Neuronal stem cell (in vitro differentiated cells): Measurements from ENCODE around the gene ZKSCAN1.
A peak's percentile ranks its signal among the peaks of the same experiment; 100 is the strongest.

Experiments
- DNase-seq: peaks from one replicate; pipeline ENCODE4 v3.0.0-alpha.2; 2013; ENCODE audit warnings: low spot score
- H2AFZ ChIP-seq: one replicate; pipeline ENCODE4 v1.6.1; 2013; ENCODE audit warnings: mild to moderate bottlenecking, low read length, inconsistent platforms
- H2AK5ac ChIP-seq: 2 replicates; pipeline ENCODE4 v1.6.1; 2013; ENCODE audit warnings: low read depth, mild to moderate bottlenecking, inconsistent platforms, low read length, moderate library complexity, mixed read lengths
- H2BK120ac ChIP-seq: 2 replicates; pipeline ENCODE4 v1.6.1; 2013; ENCODE audit warnings: low read depth, mild to moderate bottlenecking, inconsistent platforms, low read length, moderate library complexity, mixed read lengths
- H2BK12ac ChIP-seq: one replicate; pipeline ENCODE4 v1.6.1; 2013; ENCODE audit warnings: low read length, inconsistent platforms
- H2BK15ac ChIP-seq: 2 replicates; pipeline ENCODE4 v1.6.1; 2013; ENCODE audit warnings: mild to moderate bottlenecking, low read length, inconsistent platforms, mixed read lengths
- H2BK5ac ChIP-seq: one replicate; pipeline ENCODE4 v1.6.1; 2013; ENCODE audit warnings: inconsistent platforms, mild to moderate bottlenecking, low read length, moderate library complexity
- H3K14ac ChIP-seq: one replicate; pipeline ENCODE4 v1.6.1; 2013; ENCODE audit warnings: low read length, inconsistent platforms
- H3K18ac ChIP-seq: 2 replicates; pipeline ENCODE4 v1.6.1; 2013; ENCODE audit warnings: low read length, inconsistent platforms
- H3K23ac ChIP-seq: 2 replicates; pipeline ENCODE4 v1.6.1; 2013; ENCODE audit warnings: low read depth, mild to moderate bottlenecking, mixed read lengths, low read length, inconsistent platforms; ENCODE audit not compliant: poor library complexity
- H3K27ac ChIP-seq: replicated peaks from 3 replicates; pipeline ENCODE4 v1.5.1; 2013; ENCODE audit warnings: low read length, inconsistent platforms
- H3K27me3 ChIP-seq, 3 experiments: 2 replicates each; pipeline ENCODE4 v1.6.1; 2013; ENCODE audit warnings: low read length in 3 of 3, mild to moderate bottlenecking in 2 of 3, inconsistent platforms in 1 of 3, low read depth in 1 of 3, mixed read lengths in 1 of 3, moderate library complexity in 1 of 3; ENCODE audit not compliant: control insufficient read depth in 3 of 3, insufficient read depth in 3 of 3
- H3K36me3 ChIP-seq, 2 donors: replicated peaks in 1 of 2; 2 replicates each; pipeline ENCODE4 v1.6.1; 2013; ENCODE audit warnings: low read length in 2 of 2; ENCODE audit not compliant: control insufficient read depth in 2 of 2, insufficient read depth in 2 of 2
- H3K4ac ChIP-seq: 2 replicates; pipeline ENCODE4 v1.6.1; 2013; ENCODE audit warnings: inconsistent platforms, mild to moderate bottlenecking, low read length, moderate library complexity
- H3K4me1 ChIP-seq, 2 donors: 1 replicate in 1 of 2; 2 replicates in 1 of 2; pipeline ENCODE4 v1.6.1; 2013; ENCODE audit warnings: low read length in 2 of 2, low read depth in 1 of 2; ENCODE audit not compliant: control insufficient read depth in 2 of 2, insufficient read depth in 1 of 2
- H3K4me2 ChIP-seq: one replicate; pipeline ENCODE4 v1.6.1; 2013; ENCODE audit warnings: mild to moderate bottlenecking, low read length, inconsistent platforms; ENCODE audit not compliant: insufficient read depth, poor library complexity, severe bottlenecking
- H3K4me3 ChIP-seq, 2 donors: 2 replicates each; pipeline ENCODE4 v1.5.1; 2013; ENCODE audit warnings: low read length in 2 of 2, mild to moderate bottlenecking in 2 of 2, inconsistent platforms in 1 of 2, moderate library complexity in 1 of 2
- H3K79me1 ChIP-seq: one replicate; pipeline ENCODE4 v1.6.1; 2013; ENCODE audit warnings: low read depth, mild to moderate bottlenecking, inconsistent platforms, low read length, moderate library complexity
- H3K9ac ChIP-seq: one replicate; pipeline ENCODE4 v1.6.1; 2013; ENCODE audit warnings: mild to moderate bottlenecking, low read depth, low read length, inconsistent platforms; ENCODE audit not compliant: poor library complexity
- H3K9me3 ChIP-seq, 2 donors: replicated peaks in 1 of 2; 2 replicates each; pipeline versions ENCODE3 to v1.6.1; 2013; ENCODE audit warnings: low read length in 2 of 2, mild to moderate bottlenecking in 2 of 2, inconsistent platforms in 1 of 2, low read depth in 1 of 2, mixed read lengths in 1 of 2, moderate library complexity in 1 of 2; ENCODE audit not compliant: control insufficient read depth in 2 of 2, insufficient read depth in 1 of 2
- H4K8ac ChIP-seq: one replicate; pipeline ENCODE4 v1.6.1; 2013; ENCODE audit warnings: low read depth, mild to moderate bottlenecking, inconsistent platforms, low read length, moderate library complexity
- H4K91ac ChIP-seq: one replicate; pipeline ENCODE4 v1.6.1; 2013; ENCODE audit warnings: low read length, low read depth, mild to moderate bottlenecking, inconsistent platforms; ENCODE audit not compliant: poor library complexity
- WGBS, 2 donors: extraction: QIAGEN DNeasy Blood & Tissue Kit; methylation state at CpG; one replicate each; pipeline ENCODE4 v1.1.7; 2013; ENCODE audit warnings: missing lambda C conversion rate in 2 of 2, mixed read lengths in 1 of 2; ENCODE audit not compliant: insufficient read length in 2 of 2, insufficient replicate concordance in 1 of 2; ENCODE audit errors: extremely low coverage in 2 of 2; 5-methylcytosine and 5-hydroxymethylcytosine counted together

Gene ZKSCAN1

DNA sequence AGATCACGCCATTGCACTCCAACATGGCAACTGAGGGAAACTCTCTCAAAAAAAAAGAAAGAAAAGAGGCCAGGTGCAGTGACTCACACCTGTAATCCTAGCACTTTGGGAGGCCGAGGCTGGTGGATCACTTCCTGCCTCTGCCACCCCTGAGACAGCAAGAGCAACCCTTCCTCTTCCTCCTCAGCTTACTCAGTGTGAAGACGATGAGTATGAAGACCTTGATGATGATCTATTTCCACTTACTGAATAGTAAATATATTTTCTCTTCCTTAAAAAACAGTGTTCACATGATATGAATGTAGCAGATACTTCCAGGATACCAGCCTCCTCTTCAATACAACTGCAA lies 2.1 kb upstream of the ZKSCAN1 start:
- no peak overlapping the region for H3K18ac ChIP-seq
- no peak overlapping the region for H2BK15ac ChIP-seq
- peaks cover 4 to 6% of the 10 kb centered on the region in 2 donors for H3K4me1 ChIP-seq
- H3K36me3 ChIP-seq = peaks cover 0 to 11% of the 10 kb centered on the region in 2 donors
- no peak overlapping the region for H2AFZ ChIP-seq
- WGBS, 2 donors = no CpG with 5 or more reads among the region's 3 CpGs
- DNase-seq = no peak
- no peak overlapping the region for H3K4me3 ChIP-seq
- no peak overlapping the region for H3K4ac ChIP-seq
- H2BK12ac ChIP-seq = no peak overlapping the region
- no peak overlapping the region for H2BK5ac ChIP-seq
- peaks cover 0 to 7% (median 0%) of the 10 kb centered on the region in 3 experiments for H3K27me3 ChIP-seq
- no peaks in the 10 kb centered on the region for H3K9me3 ChIP-seq
- no peak overlapping the region for H4K91ac ChIP-seq
- no peak overlapping the region for H3K23ac ChIP-seq
- H3K79me1 ChIP-seq = peaks cover 5% of the 10 kb centered on the region
- no peak overlapping the region for H3K27ac ChIP-seq
- H4K8ac ChIP-seq = no peak overlapping the region
- no peak overlapping the region for H2AK5ac ChIP-seq
- H3K9ac ChIP-seq = no peak overlapping the region
- no peak overlapping the region for H3K4me2 ChIP-seq
- H2BK120ac ChIP-seq = no peak overlapping the region
- H3K14ac ChIP-seq = no peak overlapping the region

DNA sequence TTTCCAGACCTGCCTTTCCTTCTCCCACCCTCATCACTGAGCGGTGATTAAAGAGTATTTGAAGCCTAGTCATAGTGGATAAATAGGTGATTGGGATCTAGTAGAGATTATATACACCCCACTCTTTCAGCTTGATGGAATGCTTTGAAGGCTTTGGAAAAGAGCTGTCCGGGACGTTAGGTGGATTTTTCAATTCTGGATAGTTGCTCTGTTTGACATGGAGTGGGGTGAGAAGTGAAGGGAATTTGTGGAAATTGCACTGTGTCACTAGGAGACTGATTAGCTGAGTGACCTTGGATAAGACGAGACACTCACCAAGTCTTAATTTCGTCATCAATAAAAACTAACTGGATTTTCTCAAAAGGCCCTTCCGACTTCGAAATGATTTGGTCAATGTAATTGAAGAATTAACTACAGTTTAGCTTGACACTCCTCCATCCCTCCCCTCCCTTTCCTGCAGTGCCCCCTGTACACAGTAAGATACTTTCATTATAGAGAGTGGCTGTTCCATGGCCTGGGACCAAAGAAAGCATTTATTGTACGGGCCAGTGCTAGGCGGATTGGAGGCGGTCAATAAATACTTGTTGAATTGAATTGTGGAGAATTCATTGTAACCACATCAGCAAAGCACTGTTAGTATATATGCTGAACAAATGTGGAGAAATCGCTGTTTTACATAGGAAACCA lies 962 bp downstream of the ZKSCAN1 start:
- Histone ChIP-seq H3K4ac (no peak overlapping the region), H2AK5ac (peak overlapping the region; percentile 97), H4K91ac (no peak overlapping the region), H3K4me3 (peak overlapping the region; percentile 90 to 91), H3K27me3 (peaks cover 0 to 5% (median 0%) of the 10 kb centered on the region in 3 experiments), H3K23ac (no peak overlapping the region), H2AFZ (peak overlapping the region; percentile 92), H2BK5ac (peak overlapping the region; percentile 11), H3K27ac (no peak overlapping the region), H3K4me2 (peak overlapping the region; percentile 68), H3K18ac (no peak overlapping the region), H3K14ac (no peak overlapping the region), H2BK15ac (no peak overlapping the region), H3K79me1 (peaks cover 10% of the 10 kb centered on the region), H4K8ac (no peak overlapping the region), H2BK120ac (no peak overlapping the region), H2BK12ac (no peak overlapping the region), H3K36me3 (peaks cover 1 to 37% of the 10 kb centered on the region in 2 donors), H3K4me1 (peaks cover 4 to 6% of the 10 kb centered on the region in 2 donors), H3K9me3 (no peaks in the 10 kb centered on the region), H3K9ac (peak overlapping the region; percentile 97)
- no peak for DNase-seq
- no CpG with 5 or more reads among the region's 11 CpGs for WGBS, 2 donors

DNA sequence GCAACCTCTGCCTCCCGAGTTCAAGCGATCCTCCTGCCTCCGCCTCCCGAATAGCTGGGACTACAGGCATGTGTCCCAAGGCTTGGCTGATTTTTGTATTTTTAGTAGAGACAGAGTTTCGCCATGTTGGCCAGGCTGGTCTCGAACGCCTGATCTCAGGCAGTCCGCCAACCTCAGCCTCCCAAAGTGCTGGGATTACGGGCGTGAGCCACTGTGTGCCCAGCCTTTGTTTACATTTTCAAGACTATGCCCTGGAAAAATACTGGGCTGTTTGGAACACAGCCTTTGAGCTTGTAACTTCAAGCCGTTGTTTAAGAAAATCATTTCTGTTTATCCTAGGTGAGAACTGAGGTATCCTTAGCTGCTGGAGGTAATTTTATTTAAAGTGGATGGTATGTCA lies 1.9 kb downstream of the ZKSCAN1 start:
- no peak for DNase-seq
- no peaks in the 10 kb centered on the region for H3K27me3 ChIP-seq
- H3K4me2 ChIP-seq = no peak overlapping the region
- H2BK5ac ChIP-seq = no peak overlapping the region
- H2AK5ac ChIP-seq = no peak overlapping the region
- no peaks in the 10 kb centered on the region for H3K9me3 ChIP-seq
- WGBS, 2 donors = no CpG with 5 or more reads among the region's 11 CpGs
- no peak overlapping the region for H4K91ac ChIP-seq
- H3K14ac ChIP-seq = no peak overlapping the region
- no peak overlapping the region for H4K8ac ChIP-seq
- H3K79me1 ChIP-seq = peaks cover 10% of the 10 kb centered on the region
- H3K9ac ChIP-seq = no peak overlapping the region
- no peak overlapping the region for H2BK120ac ChIP-seq
- no peak overlapping the region for H2BK12ac ChIP-seq
- H3K23ac ChIP-seq = no peak overlapping the region
- no peak overlapping the region for H3K4ac ChIP-seq
- peaks cover 3 to 46% of the 10 kb centered on the region in 2 donors for H3K36me3 ChIP-seq
- no peak overlapping the region for H3K27ac ChIP-seq
- H3K4me1 ChIP-seq = peaks cover 4 to 6% of the 10 kb centered on the region in 2 donors
- H2AFZ ChIP-seq = no peak overlapping the region
- H3K4me3 ChIP-seq = no peak overlapping the region
- H2BK15ac ChIP-seq = no peak overlapping the region
- no peak overlapping the region for H3K18ac ChIP-seq

DNA sequence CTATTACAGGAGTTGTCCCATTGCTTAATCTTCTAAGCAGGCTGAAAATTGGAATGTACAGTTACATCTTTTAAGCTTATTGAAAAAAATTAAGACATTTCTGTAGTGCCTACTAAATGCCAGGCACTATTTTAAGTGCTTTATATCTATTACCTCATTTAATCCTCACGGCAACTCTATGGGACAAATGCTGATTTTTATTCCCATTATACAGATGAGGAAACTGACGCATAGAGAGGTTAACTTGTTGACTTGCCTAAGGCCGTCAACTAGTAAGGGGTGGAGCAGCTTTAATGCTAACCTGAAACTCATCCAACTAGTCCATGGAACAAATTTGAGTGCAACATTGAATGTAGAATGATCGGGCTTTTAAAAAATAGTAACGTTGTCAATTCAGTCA lies 2.5 kb downstream of the ZKSCAN1 start:
- Histone ChIP-seq H4K91ac (no peak overlapping the region), H3K27ac (no peak overlapping the region), H3K4me1 (peaks cover 4 to 6% of the 10 kb centered on the region in 2 donors), H3K4me3 (no peak overlapping the region), H3K9ac (no peak overlapping the region), H2BK5ac (no peak overlapping the region), H3K23ac (no peak overlapping the region), H3K27me3 (no peaks in the 10 kb centered on the region), H2BK12ac (no peak overlapping the region), H2AK5ac (no peak overlapping the region), H3K4me2 (no peak overlapping the region), H2BK120ac (no peak overlapping the region), H3K79me1 (peaks cover 10% of the 10 kb centered on the region), H3K4ac (no peak overlapping the region), H2AFZ (no peak overlapping the region), H4K8ac (no peak overlapping the region), H3K9me3 (no peaks in the 10 kb centered on the region), H3K18ac (no peak overlapping the region), H3K14ac (no peak overlapping the region), H2BK15ac (no peak overlapping the region), H3K36me3 (peaks cover 6 to 51% of the 10 kb centered on the region in 2 donors)
- no CpG with 5 or more reads among the region's 5 CpGs for WGBS, 2 donors
- no peak for DNase-seq
